ENCODE data around the gene MYEF2. TPM values are rescaled to one million over a fixed set of nuclear protein-coding genes. Genes with fewer than 3 reads are reported as not detected.

Gene MYEF2
- polyA plus RNA-seq, 4 donors = 1.1 to 16.6 (median 4.5) TPM

DNA sequence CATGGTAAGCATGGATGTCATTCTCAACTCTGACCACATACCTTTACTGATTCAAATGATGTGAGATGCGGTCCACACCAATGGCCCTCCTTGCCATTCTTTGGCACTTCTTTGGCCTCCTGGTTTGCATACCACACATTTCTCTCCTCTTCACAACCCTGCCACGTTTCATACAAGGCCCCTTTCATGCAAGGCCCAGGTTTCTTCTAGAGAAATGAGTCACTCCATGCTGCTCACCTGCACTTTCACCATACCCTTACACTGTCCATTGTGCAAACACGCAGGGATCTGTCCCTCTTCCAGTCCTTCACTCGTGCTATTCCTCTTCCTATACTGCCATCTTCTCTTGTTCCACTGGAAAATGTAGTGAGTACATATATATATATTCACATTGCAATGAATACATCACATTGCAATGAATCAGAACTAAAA is 81.7 kb downstream of the MYEF2 start:
- H3K4me1 ChIP-seq (ENCODE audit: control insufficient read depth in 3 of 3, insufficient read depth in 2 of 3, low read depth in 1 of 3, low read length in 2 of 3) = no peaks in the 10 kb centered on the region
- H3K9me3 ChIP-seq (ENCODE audit: control insufficient read depth in 2 of 2, insufficient read depth in 1 of 2, low read depth in 1 of 2, low read length in 1 of 2) = no peaks in the 10 kb centered on the region
- H3K27ac ChIP-seq (ENCODE audit: low read depth in 1 of 3, low read length in 2 of 3) = no peak overlapping the region
- WGBS, 3 donors = 60 to 72% (median 66%) methylated on average over 4 of the region's 4 CpGs
- no peak for FAIRE-seq
- no peaks in the 10 kb centered on the region for H3K36me3 ChIP-seq (ENCODE audit: control insufficient read depth in 3 of 3, insufficient read depth in 2 of 3, low read depth in 1 of 3, low read length in 3 of 3)
- no peak for DNase-seq
- H3K27me3 ChIP-seq (ENCODE audit: control insufficient read depth in 3 of 3, insufficient read depth in 3 of 3, low read length in 3 of 3) = peaks cover 0 to 4% (median 0%) of the 10 kb centered on the region in 3 donors
- H3K4me3 ChIP-seq (ENCODE audit: low read depth in 1 of 3, low read length in 3 of 3) = no peak overlapping the region

DNA sequence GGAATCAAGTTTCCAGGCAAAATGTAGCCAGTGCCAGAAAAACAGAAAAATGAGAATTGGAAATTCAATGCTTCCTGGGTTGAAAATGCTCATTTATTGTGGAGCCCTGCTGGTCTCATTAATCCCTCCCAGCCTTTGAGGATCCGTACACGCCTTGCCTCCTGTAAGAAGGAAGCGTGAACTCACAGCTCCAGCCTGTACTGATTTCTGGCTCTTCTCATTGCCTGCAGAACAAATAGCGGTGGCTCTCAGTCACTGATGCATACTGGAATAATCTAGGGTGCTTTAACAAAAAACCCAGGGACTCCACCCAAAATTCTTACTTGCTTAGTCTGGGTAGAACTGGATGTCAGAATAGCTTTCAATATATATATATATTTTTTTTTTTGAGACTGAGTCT is 86.6 kb downstream of the MYEF2 start:
- peaks cover 0 to 7% (median 0%) of the 10 kb centered on the region in 3 donors for H3K27me3 ChIP-seq (ENCODE audit: control insufficient read depth in 3 of 3, insufficient read depth in 3 of 3, low read length in 3 of 3)
- no peak overlapping the region for H3K27ac ChIP-seq (ENCODE audit: low read depth in 1 of 3, low read length in 2 of 3)
- no peaks in the 10 kb centered on the region for H3K4me1 ChIP-seq (ENCODE audit: control insufficient read depth in 3 of 3, insufficient read depth in 2 of 3, low read depth in 1 of 3, low read length in 2 of 3)
- 69 to 76% (median 72%) methylated on average over 4 of the region's 4 CpGs for WGBS, 3 donors
- H3K9me3 ChIP-seq (ENCODE audit: control insufficient read depth in 2 of 2, insufficient read depth in 1 of 2, low read depth in 1 of 2, low read length in 1 of 2) = no peaks in the 10 kb centered on the region
- H3K36me3 ChIP-seq (ENCODE audit: control insufficient read depth in 3 of 3, insufficient read depth in 2 of 3, low read depth in 1 of 3, low read length in 3 of 3) = no peaks in the 10 kb centered on the region
- FAIRE-seq (no peak), DNase-seq (no peak)
- H3K4me3 ChIP-seq (ENCODE audit: low read depth in 1 of 3, low read length in 3 of 3) = no peak overlapping the region

DNA sequence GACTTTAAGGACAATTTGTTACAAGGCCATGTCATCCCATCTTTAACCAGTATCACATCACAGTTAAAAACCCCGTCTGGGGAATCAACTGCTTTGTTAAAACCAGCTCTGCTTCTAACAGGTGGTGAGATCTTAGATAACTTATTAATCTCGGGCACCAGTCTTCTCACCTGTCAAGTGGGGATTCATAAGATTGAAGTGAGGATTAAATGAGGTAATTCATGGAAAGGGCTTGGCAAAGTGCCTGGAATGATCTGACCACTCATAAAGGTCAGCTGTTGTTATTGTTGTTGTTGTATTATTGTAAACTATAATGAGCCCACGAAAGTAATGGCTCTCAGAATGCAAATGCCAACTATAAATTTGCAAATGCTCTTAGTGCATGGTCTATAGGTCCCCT is 87.4 kb downstream of the MYEF2 start:
- H3K27ac ChIP-seq (ENCODE audit: low read depth in 1 of 3, low read length in 2 of 3) = no peak overlapping the region
- no peak overlapping the region for H3K4me3 ChIP-seq (ENCODE audit: low read depth in 1 of 3, low read length in 3 of 3)
- no peaks in the 10 kb centered on the region for H3K36me3 ChIP-seq (ENCODE audit: control insufficient read depth in 3 of 3, insufficient read depth in 2 of 3, low read depth in 1 of 3, low read length in 3 of 3)
- no peaks in the 10 kb centered on the region for H3K4me1 ChIP-seq (ENCODE audit: control insufficient read depth in 3 of 3, insufficient read depth in 2 of 3, low read depth in 1 of 3, low read length in 2 of 3)
- no peaks in the 10 kb centered on the region for H3K9me3 ChIP-seq (ENCODE audit: control insufficient read depth in 2 of 2, insufficient read depth in 1 of 2, low read depth in 1 of 2, low read length in 1 of 2)
- 12 to 40% (median 20%) methylated on average over 3 of the region's 3 CpGs for WGBS, 3 donors
- DNase-seq (no peak), FAIRE-seq (no peak)
- peaks cover 0 to 6% (median 0%) of the 10 kb centered on the region in 3 donors for H3K27me3 ChIP-seq (ENCODE audit: control insufficient read depth in 3 of 3, insufficient read depth in 3 of 3, low read length in 3 of 3)

DNA sequence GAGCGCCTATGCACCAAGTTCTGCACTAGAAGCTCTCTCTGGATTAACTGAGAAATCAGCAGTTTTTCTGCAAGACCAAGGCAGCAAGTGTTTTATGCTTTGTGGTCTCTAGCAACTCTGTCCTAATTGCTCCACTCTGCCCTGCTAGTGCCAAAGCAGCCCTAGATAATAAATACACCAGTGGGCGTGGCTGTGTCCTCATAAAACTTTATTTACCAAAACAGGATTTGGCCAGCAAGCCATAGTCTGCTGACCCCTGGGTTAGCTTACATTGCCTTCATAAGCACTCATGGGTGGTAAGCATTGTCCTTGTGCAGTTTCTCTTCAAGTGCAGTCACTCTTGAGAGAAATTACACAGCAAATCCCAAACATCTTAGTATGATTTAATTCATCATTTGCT is 88.0 kb downstream of the MYEF2 start:
- H3K36me3 ChIP-seq (ENCODE audit: control insufficient read depth in 3 of 3, insufficient read depth in 2 of 3, low read depth in 1 of 3, low read length in 3 of 3) = no peaks in the 10 kb centered on the region
- no peak overlapping the region for H3K4me3 ChIP-seq (ENCODE audit: low read depth in 1 of 3, low read length in 3 of 3)
- H3K4me1 ChIP-seq (ENCODE audit: control insufficient read depth in 3 of 3, insufficient read depth in 2 of 3, low read depth in 1 of 3, low read length in 2 of 3) = no peaks in the 10 kb centered on the region
- peaks cover 0 to 5% (median 0%) of the 10 kb centered on the region in 3 donors for H3K27me3 ChIP-seq (ENCODE audit: control insufficient read depth in 3 of 3, insufficient read depth in 3 of 3, low read length in 3 of 3)
- FAIRE-seq (no peak), DNase-seq (peak; percentile 4)
- no peaks in the 10 kb centered on the region for H3K9me3 ChIP-seq (ENCODE audit: control insufficient read depth in 2 of 2, insufficient read depth in 1 of 2, low read depth in 1 of 2, low read length in 1 of 2)
- no peak overlapping the region for H3K27ac ChIP-seq (ENCODE audit: low read depth in 1 of 3, low read length in 2 of 3)
- WGBS, 3 donors = 26 to 52% (median 31%) methylated on average over 2 of the region's 2 CpGs

DNA sequence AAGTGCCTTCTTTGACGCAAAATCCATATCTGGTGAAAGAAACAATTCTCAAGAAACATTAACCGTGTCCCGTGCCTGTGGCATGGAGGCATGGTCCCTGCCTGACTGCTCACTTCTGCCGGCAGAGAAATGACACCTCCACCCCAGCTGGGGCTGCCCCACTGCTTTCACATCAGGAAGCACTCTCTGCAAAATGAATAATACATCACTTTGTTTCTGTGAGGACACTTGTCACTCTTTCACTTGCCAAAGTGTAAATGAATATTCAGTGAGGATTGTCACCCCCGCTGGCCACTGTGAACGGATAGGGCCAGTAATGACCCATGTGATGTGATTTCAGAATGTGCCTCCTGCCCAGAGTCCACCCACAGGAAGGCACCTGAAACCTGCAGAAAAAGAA is 88.4 kb downstream of the MYEF2 start:
- WGBS, 3 donors = 19 to 45% (median 36%) methylated on average over 6 of the region's 6 CpGs
- H3K27me3 ChIP-seq (ENCODE audit: control insufficient read depth in 3 of 3, insufficient read depth in 3 of 3, low read length in 3 of 3) = peaks cover 0 to 5% (median 0%) of the 10 kb centered on the region in 3 donors
- no peaks in the 10 kb centered on the region for H3K36me3 ChIP-seq (ENCODE audit: control insufficient read depth in 3 of 3, insufficient read depth in 2 of 3, low read depth in 1 of 3, low read length in 3 of 3)
- no peaks in the 10 kb centered on the region for H3K9me3 ChIP-seq (ENCODE audit: control insufficient read depth in 2 of 2, insufficient read depth in 1 of 2, low read depth in 1 of 2, low read length in 1 of 2)
- FAIRE-seq (no peak), DNase-seq (no peak)
- no peaks in the 10 kb centered on the region for H3K4me1 ChIP-seq (ENCODE audit: control insufficient read depth in 3 of 3, insufficient read depth in 2 of 3, low read depth in 1 of 3, low read length in 2 of 3)
- no peak overlapping the region for H3K4me3 ChIP-seq (ENCODE audit: low read depth in 1 of 3, low read length in 3 of 3)
- H3K27ac ChIP-seq (ENCODE audit: low read depth in 1 of 3, low read length in 2 of 3) = no peak overlapping the region

DNA sequence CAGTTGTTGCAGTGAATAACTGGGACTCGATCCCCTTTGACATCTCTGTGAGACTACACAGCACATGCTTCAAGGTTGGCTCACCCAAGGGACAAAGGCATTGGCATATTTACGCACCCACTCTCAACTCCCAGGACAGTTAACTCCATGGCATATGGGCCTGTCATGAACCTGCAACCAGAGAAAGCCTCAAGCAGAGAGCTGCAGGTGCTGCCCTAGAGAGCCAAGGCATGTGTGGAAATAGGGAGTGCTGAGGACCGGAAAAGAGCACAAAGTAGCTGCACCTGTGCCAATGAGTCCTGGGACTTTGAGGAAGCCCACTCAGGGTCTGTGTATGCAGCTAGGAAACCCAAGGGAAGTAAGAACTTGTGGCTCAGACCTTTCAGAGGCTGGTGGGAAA is 90.3 kb downstream of the MYEF2 start:
- 77 to 83% (median 82%) methylated on average over 3 of the region's 3 CpGs for WGBS, 3 donors
- no peak overlapping the region for H3K4me3 ChIP-seq (ENCODE audit: low read depth in 1 of 3, low read length in 3 of 3)

DNA sequence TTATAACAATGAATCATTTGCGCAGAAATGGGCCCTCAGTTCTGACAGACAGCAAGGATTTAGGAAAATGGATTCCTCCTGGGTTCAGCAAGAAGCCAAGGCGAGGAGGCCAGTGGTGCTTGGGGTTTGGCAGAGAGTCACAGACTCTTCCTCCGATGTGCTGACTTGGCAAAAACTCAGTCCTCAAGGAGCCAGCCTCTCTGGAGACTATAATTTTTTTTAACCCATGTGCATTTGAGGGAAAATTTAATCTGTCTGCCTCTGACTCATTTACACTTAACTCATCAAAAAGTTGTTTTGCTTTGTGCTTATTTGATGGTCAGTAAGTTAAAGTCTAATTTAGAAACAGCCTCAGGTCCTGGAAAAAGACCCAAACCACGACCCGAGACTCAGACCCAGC is 91.5 kb downstream of the MYEF2 start:
- 52 to 76% (median 76%) methylated on average over 5 of the region's 5 CpGs for WGBS, 3 donors
- peaks cover 0 to 5% (median 0%) of the 10 kb centered on the region in 3 donors for H3K27me3 ChIP-seq (ENCODE audit: control insufficient read depth in 3 of 3, insufficient read depth in 3 of 3, low read length in 3 of 3)
- H3K27ac ChIP-seq (ENCODE audit: low read depth in 1 of 3, low read length in 2 of 3) = no peak overlapping the region
- H3K9me3 ChIP-seq (ENCODE audit: control insufficient read depth in 2 of 2, insufficient read depth in 1 of 2, low read depth in 1 of 2, low read length in 1 of 2) = no peaks in the 10 kb centered on the region
- no peak overlapping the region for H3K4me3 ChIP-seq (ENCODE audit: low read depth in 1 of 3, low read length in 3 of 3)
- H3K4me1 ChIP-seq (ENCODE audit: control insufficient read depth in 3 of 3, insufficient read depth in 2 of 3, low read depth in 1 of 3, low read length in 2 of 3) = no peaks in the 10 kb centered on the region
- DNase-seq (no peak), FAIRE-seq (no peak)
- H3K36me3 ChIP-seq (ENCODE audit: control insufficient read depth in 3 of 3, insufficient read depth in 2 of 3, low read depth in 1 of 3, low read length in 3 of 3) = no peaks in the 10 kb centered on the region

More for the DNA sequence above, 90.3 kb downstream of the MYEF2 start:
- Histone ChIP-seq H3K27me3 (ENCODE audit: control insufficient read depth in 3 of 3, insufficient read depth in 3 of 3, low read length in 3 of 3) (peaks cover 0 to 5% (median 0%) of the 10 kb centered on the region in 3 donors), H3K9me3 (ENCODE audit: control insufficient read depth in 2 of 2, insufficient read depth in 1 of 2, low read depth in 1 of 2, low read length in 1 of 2) (no peaks in the 10 kb centered on the region), H3K27ac (ENCODE audit: low read depth in 1 of 3, low read length in 2 of 3) (no peak overlapping the region), H3K4me1 (ENCODE audit: control insufficient read depth in 3 of 3, insufficient read depth in 2 of 3, low read depth in 1 of 3, low read length in 2 of 3) (no peaks in the 10 kb centered on the region), H3K36me3 (ENCODE audit: control insufficient read depth in 3 of 3, insufficient read depth in 2 of 3, low read depth in 1 of 3, low read length in 3 of 3) (no peaks in the 10 kb centered on the region)
- FAIRE-seq (no peak), DNase-seq (no peak)

DNA sequence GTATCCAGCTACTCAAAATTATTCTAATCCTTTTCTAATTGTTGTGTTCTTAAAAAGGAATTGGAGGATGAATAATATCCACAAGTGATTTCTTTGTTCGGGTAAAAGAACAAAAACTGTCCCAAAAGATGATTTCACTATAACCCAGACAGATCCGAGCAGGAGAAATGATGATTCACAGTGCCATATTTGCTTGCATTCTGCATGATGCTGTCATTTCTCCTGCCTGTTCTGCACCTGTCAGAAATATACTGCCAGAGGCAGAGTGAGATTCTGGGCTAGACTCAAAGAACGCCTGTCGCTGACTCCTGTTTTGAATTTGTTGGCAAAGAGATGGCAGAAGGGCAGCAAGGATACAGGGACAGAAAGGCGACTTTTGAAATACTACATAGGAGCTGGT is 92.0 kb downstream of the MYEF2 start:
- Histone ChIP-seq H3K27me3 (ENCODE audit: control insufficient read depth in 3 of 3, insufficient read depth in 3 of 3, low read length in 3 of 3) (peaks cover 0 to 5% (median 0%) of the 10 kb centered on the region in 3 donors), H3K27ac (ENCODE audit: low read depth in 1 of 3, low read length in 2 of 3) (no peak overlapping the region), H3K9me3 (ENCODE audit: control insufficient read depth in 2 of 2, insufficient read depth in 1 of 2, low read depth in 1 of 2, low read length in 1 of 2) (no peaks in the 10 kb centered on the region), H3K4me1 (ENCODE audit: control insufficient read depth in 3 of 3, insufficient read depth in 2 of 3, low read depth in 1 of 3, low read length in 2 of 3) (no peaks in the 10 kb centered on the region), H3K36me3 (ENCODE audit: control insufficient read depth in 3 of 3, insufficient read depth in 2 of 3, low read depth in 1 of 3, low read length in 3 of 3) (no peaks in the 10 kb centered on the region), H3K4me3 (ENCODE audit: low read depth in 1 of 3, low read length in 3 of 3) (no peak overlapping the region)
- FAIRE-seq (no peak), DNase-seq (no peak)
- WGBS, 3 donors = 67 to 84% (median 79%) methylated on average over 5 of the region's 5 CpGs

DNA sequence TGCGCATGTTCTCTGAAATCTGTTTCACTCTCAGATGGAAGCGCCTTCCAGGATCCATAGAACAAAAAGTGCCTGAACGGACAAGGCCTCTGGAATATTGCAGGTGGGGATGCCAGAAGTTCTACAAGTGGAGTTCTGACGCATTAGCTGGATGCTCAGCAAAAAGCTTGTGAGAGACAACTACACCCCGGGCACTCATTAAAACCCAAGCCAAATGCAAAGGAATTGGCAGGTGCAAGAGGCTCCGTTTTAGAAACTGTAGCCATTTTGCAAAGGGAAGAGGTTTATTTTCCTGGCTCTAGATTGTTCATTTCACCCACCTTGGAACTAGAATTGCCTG is 92.5 kb downstream of the MYEF2 start:
- DNase-seq = no peak
- no peaks in the 10 kb centered on the region for H3K36me3 ChIP-seq (ENCODE audit: control insufficient read depth in 3 of 3, insufficient read depth in 2 of 3, low read depth in 1 of 3, low read length in 3 of 3)
- peaks cover 0 to 5% (median 0%) of the 10 kb centered on the region in 3 donors for H3K27me3 ChIP-seq (ENCODE audit: control insufficient read depth in 3 of 3, insufficient read depth in 3 of 3, low read length in 3 of 3)
- no peaks in the 10 kb centered on the region for H3K9me3 ChIP-seq (ENCODE audit: control insufficient read depth in 2 of 2, insufficient read depth in 1 of 2, low read depth in 1 of 2, low read length in 1 of 2)
- H3K27ac ChIP-seq (ENCODE audit: low read depth in 1 of 3, low read length in 2 of 3) = no peak overlapping the region
- no peak overlapping the region for H3K4me3 ChIP-seq (ENCODE audit: low read depth in 1 of 3, low read length in 3 of 3)
- no peak for FAIRE-seq
- 89 to 94% (median 90%) methylated on average over 6 of the region's 6 CpGs for WGBS, 3 donors
- H3K4me1 ChIP-seq (ENCODE audit: control insufficient read depth in 3 of 3, insufficient read depth in 2 of 3, low read depth in 1 of 3, low read length in 2 of 3) = no peaks in the 10 kb centered on the region
